NCI-H187 treated with DMSO at 0.1 percent for 48 hours (cell line): ENCODE measurements around the gene ZNF823.
"Not testable (repeated sequence)": the region's sequence is repeated elsewhere in the genome, so short reads cannot be mapped to it uniquely, and the experiment has no call there.

Experiments
- DNase-seq: peaks from one replicate; lab custom pipeline; 2025; lab: John Stamatoyannopoulos, UW

The ZNF823 gene

GRCh38 chr19:11680689-11681302 lies 58.0 kb downstream of the ZNF823 start:
- no peak for DNase-seq

DNA sequence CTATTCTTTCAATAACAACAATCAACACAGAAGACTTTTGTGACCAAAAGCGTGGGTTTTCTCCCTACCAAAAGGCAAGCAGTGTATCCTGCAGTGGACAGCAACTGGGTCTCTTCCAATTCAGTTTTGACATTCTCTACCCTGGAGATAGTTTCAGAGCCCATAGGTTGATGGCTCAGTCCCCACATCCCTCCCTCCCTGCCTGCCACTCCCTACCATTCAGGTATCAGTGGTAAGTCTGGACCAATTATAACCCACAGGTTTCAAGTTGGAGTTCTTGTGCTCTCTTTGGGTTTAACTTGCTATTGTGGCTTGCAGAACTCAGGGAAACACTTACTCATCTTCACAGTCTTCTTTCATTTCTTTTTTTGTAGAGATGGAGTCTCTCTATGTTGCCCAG lies 60.2 kb downstream of the ZNF823 start:
- no peak for DNase-seq

GRCh38 chr19:11676661-11677600 lies 61.8 kb downstream of the ZNF823 start:
- DNase-seq, result not testable (repeated sequence)

DNA sequence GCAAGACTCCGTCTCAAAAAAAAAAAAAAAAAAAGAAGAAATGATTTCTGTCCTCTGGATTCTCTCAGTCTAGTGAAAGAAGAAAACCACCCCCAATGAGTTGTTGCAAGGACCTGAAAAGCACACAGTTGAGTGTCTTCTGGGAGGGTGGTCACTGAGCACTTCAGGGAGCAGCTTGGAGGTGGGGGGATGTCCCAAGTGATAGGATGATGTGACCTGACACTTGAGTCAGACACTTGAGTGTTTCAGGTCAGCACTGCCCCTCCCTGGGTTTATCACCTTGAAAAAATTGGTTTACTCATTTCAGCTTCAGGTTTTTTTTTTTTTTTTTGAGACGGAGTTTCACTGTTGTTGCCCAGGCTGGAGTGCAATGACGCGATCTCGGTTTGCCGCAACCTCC lies 63.2 kb downstream of the ZNF823 start:
- no peak for DNase-seq

GRCh38 chr19:11674067-11674492 lies 64.7 kb downstream of the ZNF823 start:
- DNase-seq, result no peak

- peak; percentile 4 for DNase-seq
These were observed 65.1 kb downstream of the ZNF823 start for GRCh38 chr19:11673608-11674041.
